Duodenal mucosa (tissue), 2 donors: ENCODE measurements around the gene CENPA.

Experiments used
- H3K27ac ChIP-seq: one replicate; pipeline ENCODE4 v1.7.0; 2013; ENCODE audit warnings: low read depth, low read length
- H3K27me3 ChIP-seq, 2 donors: one replicate each; pipeline ENCODE4 v1.7.0; 2013; ENCODE audit warnings: low read length in 2 of 2, control low read depth in 1 of 2; ENCODE audit not compliant: insufficient read depth in 2 of 2, control insufficient read depth in 1 of 2
- H3K36me3 ChIP-seq, 2 donors: one replicate each; pipeline ENCODE4 v1.7.0; 2013; ENCODE audit warnings: low read length in 2 of 2, control low read depth in 1 of 2; ENCODE audit not compliant: insufficient read depth in 2 of 2, control insufficient read depth in 1 of 2
- H3K4me1 ChIP-seq, 2 donors: one replicate each; pipeline ENCODE4 v1.7.0; 2013; ENCODE audit warnings: low read length in 2 of 2, control low read depth in 1 of 2; ENCODE audit not compliant: insufficient read depth in 2 of 2, control insufficient read depth in 1 of 2
- H3K4me3 ChIP-seq, 2 donors: one replicate each; pipeline ENCODE4 v1.7.0; 2013; ENCODE audit warnings: low read length in 2 of 2, low read depth in 1 of 2
- H3K9ac ChIP-seq, 2 donors: one replicate each; pipeline ENCODE4 v1.7.0; 2013; ENCODE audit warnings: low read length in 2 of 2, low read depth in 1 of 2
- H3K9me3 ChIP-seq, 2 donors: one replicate each; pipeline ENCODE4 v1.7.0; 2013; ENCODE audit warnings: low read length in 2 of 2, control low read depth in 1 of 2; ENCODE audit not compliant: control insufficient read depth in 1 of 2

CENPA gene

DNA sequence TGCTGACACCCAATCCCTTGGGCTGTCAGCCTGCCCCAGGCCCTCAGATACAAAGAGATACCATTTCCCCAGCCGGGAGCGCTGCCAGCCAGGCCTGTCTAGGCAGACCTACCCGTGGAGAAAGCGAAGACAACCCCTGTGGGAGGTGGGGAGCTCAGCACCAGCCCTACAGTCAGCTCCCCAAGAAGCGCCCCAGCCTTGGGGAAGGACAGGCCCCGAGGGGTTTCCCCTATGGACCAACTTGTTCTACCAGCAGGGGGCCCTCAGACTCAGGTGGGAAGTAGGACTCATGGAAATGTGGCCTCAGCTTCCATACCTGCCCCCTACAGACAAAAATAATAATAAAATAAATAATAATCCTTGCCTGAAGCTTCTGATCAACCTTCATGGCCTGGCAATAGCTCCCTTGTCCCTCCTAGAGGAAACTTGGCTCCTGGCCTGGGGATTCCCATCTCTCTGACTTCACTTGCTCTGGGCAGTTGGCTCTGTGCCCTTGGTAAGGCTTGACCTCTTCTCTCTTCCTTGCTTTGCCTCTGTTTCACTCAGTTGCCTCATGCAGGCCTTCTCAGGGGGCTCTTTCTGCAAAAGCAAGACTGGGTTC, 14.8 kb upstream of the CENPA start:
- Histone ChIP-seq H3K27ac (peak overlapping the region; percentile 31), H3K27me3 (no peaks in the 10 kb centered on the region), H3K36me3 (peaks cover 13 to 24% of the 10 kb centered on the region in 2 donors), H3K9me3 (no peaks in the 10 kb centered on the region), H3K4me1 (peaks cover 35% of the 10 kb centered on the region in 2 donors), H3K4me3 (no peak overlapping the region), H3K9ac (no peak overlapping the region)

DNA sequence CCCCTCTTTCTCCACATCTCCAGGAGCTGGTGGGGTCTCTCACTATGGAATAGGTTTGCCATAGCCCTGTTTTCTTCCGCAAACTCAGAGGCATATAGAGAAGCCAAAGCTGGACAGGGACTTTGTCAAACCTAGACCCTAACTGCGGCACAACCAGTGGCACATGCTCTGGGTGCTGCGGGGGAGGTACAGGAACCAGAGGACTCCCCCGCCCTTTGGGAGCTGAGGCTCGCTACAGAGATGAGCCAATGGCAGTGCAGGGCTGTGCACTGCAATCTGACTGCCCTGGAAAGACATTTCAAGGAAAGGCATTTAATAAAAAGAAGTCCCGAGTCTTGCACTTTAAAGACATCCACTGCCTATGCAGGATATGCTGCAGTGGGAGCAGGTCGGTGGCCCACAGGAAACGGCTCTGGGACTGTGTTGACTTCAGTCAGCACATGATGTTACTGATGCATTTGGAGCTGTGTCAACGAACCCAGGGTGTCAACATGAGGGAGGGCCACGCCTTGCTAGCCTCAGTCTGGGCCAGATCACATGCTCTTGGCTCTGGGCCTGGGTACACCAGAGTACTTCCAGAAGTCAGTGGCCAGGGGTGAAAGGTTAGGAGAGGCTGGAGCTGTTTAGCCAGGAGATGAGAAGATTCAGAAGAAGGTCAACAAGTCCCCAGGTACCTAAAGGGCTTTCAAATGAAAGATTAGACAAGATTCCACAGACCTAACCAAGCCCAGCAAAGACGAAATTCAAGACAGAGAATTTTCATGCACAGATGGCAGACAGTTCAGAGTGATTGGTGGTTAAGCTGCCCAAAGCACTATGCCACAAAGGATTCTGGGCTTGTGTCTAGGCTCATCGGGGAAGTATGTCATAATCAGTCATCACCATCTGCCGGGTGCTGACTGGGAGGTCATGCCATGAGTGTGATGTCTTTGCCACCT, 13.5 kb upstream of the CENPA start:
- H3K4me3 ChIP-seq: no peak overlapping the region
- H3K9me3 ChIP-seq: no peaks in the 10 kb centered on the region
- H3K4me1 ChIP-seq: peaks cover 35% of the 10 kb centered on the region in 2 donors
- no peaks in the 10 kb centered on the region for H3K27me3 ChIP-seq
- peaks cover 20 to 31% of the 10 kb centered on the region in 2 donors for H3K36me3 ChIP-seq
- no peak overlapping the region for H3K9ac ChIP-seq
- peak overlapping the region; percentile 15 for H3K27ac ChIP-seq

DNA sequence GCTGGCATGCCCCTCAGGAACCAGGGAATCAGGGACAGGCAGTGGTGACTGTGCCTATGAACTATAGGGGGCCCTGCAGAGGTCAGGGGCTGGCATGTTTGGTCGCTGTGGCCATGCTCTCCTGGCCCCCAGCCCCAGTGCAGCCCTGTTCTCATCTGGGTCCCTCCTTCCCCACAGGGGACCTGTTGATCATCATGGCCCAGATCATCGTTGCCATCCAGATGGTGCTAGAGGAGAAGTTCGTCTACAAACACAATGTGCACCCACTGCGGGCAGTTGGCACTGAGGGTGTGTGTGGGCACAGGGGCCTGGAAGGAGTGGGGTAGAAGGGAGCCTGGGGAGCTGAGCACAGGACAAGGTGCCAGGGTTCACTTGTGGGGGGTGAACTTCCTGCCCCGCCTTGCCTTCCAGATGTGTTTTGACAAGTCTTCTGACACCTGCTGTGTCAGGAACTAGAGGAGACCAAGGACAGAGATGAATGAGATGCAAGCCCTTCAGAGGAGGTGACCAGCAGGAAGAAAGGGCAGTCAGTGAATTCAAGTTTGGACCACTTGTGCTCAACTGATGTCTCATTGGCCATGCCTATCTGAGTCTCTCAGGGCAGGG, 9.6 kb upstream of the CENPA start:
- H3K36me3 ChIP-seq: peaks cover 38 to 60% of the 10 kb centered on the region in 2 donors
- no peaks in the 10 kb centered on the region for H3K9me3 ChIP-seq
- peaks cover 16 to 17% of the 10 kb centered on the region in 2 donors for H3K4me1 ChIP-seq
- H3K27me3 ChIP-seq: no peaks in the 10 kb centered on the region
- H3K9ac ChIP-seq: no peak overlapping the region
- H3K4me3 ChIP-seq: no peak overlapping the region
- no peak overlapping the region for H3K27ac ChIP-seq

DNA sequence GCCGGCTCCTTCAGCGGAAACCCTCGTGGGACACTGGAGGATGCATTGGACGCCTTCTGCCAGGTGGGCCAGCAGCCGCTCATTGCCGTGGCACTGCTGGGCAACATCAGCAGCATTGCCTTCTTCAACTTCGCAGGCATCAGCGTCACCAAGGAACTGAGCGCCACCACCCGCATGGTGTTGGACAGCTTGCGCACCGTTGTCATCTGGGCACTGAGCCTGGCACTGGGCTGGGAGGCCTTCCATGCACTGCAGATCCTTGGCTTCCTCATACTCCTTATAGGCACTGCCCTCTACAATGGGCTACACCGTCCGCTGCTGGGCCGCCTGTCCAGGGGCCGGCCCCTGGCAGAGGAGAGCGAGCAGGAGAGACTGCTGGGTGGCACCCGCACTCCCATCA, 7.8 kb upstream of the CENPA start:
- Histone ChIP-seq H3K9ac (no peak overlapping the region), H3K27me3 (no peaks in the 10 kb centered on the region), H3K36me3 (peaks cover 38 to 60% of the 10 kb centered on the region in 2 donors), H3K4me3 (no peak overlapping the region), H3K4me1 (peaks cover 0 to 3% of the 10 kb centered on the region in 2 donors), H3K27ac (no peak overlapping the region), H3K9me3 (no peaks in the 10 kb centered on the region)

DNA sequence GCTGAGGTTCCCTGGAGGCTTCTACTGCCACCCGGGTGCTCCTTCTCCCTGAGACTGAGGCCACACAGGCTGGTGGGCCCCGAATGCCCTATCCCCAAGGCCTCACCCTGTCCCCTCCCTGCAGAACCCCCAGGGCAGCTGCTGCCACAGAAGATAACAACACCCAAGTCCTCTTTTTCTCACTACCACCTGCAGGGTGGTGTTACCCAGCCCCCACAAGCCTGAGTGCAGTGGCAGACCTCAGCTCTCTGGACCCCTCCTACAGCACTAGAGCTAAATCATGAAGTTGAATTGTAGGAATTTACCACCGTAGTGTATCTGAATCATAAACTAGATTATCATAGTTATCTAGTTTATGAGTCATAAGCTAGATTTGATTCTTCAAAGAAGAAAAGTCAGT, 7.3 kb upstream of the CENPA start:
- Histone ChIP-seq H3K36me3 (peaks cover 38 to 60% of the 10 kb centered on the region in 2 donors), H3K27me3 (no peaks in the 10 kb centered on the region), H3K4me3 (no peak overlapping the region), H3K9ac (no peak overlapping the region), H3K27ac (no peak overlapping the region), H3K4me1 (peaks cover 0 to 5% of the 10 kb centered on the region in 2 donors), H3K9me3 (no peaks in the 10 kb centered on the region)

DNA sequence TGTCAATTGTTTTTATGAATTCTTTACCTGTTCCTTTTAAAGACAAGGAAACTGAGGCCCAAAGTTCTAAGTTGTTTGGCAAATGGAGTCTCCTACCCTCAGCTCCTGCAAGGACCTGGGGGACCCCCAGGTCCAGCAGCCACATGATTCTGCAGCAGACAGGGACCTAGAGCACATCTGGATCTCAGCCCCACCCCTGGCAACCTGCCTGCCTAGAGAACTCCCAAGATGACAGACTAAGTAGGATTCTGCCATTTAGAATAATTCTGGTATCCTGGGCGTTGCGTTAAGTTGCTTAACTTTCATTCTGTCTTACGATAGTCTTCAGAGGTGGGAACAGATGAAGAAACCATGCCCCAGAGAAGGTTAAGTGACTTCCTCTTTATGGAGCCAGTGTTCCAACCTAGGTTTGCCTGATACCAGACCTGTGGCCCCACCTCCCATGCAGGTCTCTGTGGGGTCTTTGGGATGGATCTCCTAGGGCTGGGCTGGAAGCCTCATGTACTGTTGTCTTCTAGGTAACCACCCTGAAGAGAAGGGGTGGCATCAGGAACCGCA, 5.6 kb upstream of the CENPA start:
- no peak overlapping the region for H3K9ac ChIP-seq
- H3K4me1 ChIP-seq: peaks cover 0 to 10% of the 10 kb centered on the region in 2 donors
- peaks cover 33 to 48% of the 10 kb centered on the region in 2 donors for H3K36me3 ChIP-seq

DNA sequence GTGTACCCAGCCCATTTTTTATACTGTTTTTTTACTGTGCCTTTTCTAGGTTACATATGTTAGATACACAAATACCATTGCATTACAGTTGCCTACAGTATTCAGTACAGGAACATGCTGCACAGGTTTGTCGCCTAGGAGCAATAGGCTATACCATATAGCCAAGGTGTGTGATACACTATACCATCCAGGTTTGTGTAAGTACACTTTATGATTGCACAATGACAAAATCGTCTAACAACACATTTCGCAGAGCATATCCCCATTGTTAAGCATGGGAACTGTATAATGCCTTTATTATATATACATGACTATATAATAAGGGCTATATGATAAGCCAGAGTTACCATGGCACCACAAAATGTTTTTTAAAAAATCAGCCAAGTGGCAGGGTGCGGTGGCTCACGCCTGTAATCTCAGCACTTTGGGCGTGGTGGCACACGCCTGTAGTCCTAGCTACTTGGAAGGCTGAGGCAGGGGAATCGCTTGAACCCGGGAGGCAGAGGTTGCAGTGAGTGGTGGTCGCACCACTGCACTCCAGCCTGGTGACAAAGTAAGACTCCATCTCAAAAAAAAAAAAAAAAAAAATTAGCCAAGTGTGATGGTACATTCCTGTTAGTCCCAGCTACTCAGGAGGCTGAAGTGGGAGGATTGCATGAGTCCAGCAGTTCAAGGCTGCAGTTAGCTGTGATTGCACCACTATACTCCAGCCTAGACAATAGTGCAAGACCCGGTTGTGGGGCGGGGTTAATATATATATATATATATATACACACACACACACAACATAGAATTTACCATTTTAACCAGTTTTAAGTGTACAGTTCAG, 2.8 kb upstream of the CENPA start:
- H3K27me3 ChIP-seq: no peaks in the 10 kb centered on the region
- H3K36me3 ChIP-seq: peaks cover 14 to 24% of the 10 kb centered on the region in 2 donors
- no peak overlapping the region for H3K4me3 ChIP-seq
- H3K9ac ChIP-seq: no peak overlapping the region
- peaks cover 4 to 15% of the 10 kb centered on the region in 2 donors for H3K4me1 ChIP-seq
- H3K27ac ChIP-seq: no peak overlapping the region
- no peaks in the 10 kb centered on the region for H3K9me3 ChIP-seq

More for the DNA sequence above, 5.6 kb upstream of the CENPA start:
- no peaks in the 10 kb centered on the region for H3K27me3 ChIP-seq
- H3K27ac ChIP-seq: no peak overlapping the region
- no peak overlapping the region for H3K4me3 ChIP-seq
- no peaks in the 10 kb centered on the region for H3K9me3 ChIP-seq

DNA sequence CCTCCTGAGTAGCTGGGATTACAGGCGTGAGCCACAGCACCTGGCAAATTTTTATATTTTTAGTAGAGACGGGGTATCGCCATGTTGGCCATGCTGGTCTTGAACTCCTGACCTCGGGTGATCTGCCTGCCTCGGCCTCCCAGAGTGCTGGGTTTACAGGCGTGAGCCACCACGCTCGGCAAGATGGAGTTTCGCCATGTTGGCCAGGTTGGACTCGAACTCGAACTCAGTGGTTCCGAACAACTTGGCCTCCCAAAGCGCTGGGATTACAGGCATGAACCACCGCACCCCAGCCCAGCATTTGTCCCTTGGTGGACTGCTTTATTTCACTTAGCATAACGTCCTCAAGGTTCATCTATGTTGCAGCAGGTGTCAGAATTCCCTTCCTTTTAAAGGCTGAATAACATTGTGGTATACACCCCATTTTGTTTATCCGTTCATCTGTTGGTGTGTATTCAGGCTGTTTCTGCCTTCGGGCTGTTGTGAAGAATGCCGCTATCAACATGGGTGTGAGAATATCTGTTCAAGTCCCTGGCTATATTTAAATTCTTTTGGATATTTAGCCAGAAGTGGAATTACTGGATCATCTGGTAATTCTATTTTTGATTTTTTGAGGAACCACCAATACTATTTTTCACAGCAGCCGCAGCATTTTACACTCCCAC, 1.2 kb upstream of the CENPA start:
- Histone ChIP-seq H3K9me3 (no peaks in the 10 kb centered on the region), H3K36me3 (peaks cover 7 to 12% of the 10 kb centered on the region in 2 donors), H3K27ac (no peak overlapping the region), H3K27me3 (no peaks in the 10 kb centered on the region), H3K4me3 (no peak overlapping the region), H3K9ac (no peak overlapping the region), H3K4me1 (peaks cover 4 to 15% of the 10 kb centered on the region in 2 donors)
